ENCODE measurements around the gene ACBD3.

DNA sequence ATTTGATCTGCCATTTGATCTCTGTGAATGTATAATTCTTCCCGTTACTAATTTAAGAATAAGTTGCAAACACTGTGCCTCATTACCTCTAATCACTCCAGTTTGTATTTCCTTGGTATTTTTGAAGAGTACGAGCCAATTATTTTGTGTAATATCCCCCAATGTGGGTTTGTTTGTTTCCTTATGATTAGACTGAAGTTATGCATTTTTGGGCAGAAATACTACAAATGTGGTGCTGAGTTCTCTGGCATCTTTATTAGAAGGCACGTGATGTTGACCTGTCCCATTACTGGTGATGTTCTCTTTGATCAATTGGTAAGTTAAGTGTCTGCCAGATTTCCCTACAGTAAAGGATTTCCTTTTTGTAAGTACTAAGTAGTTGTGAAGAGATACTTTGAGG is 47.3 kb upstream of the ACBD3 start:
- TF ChIP-seq, protein P1, sequence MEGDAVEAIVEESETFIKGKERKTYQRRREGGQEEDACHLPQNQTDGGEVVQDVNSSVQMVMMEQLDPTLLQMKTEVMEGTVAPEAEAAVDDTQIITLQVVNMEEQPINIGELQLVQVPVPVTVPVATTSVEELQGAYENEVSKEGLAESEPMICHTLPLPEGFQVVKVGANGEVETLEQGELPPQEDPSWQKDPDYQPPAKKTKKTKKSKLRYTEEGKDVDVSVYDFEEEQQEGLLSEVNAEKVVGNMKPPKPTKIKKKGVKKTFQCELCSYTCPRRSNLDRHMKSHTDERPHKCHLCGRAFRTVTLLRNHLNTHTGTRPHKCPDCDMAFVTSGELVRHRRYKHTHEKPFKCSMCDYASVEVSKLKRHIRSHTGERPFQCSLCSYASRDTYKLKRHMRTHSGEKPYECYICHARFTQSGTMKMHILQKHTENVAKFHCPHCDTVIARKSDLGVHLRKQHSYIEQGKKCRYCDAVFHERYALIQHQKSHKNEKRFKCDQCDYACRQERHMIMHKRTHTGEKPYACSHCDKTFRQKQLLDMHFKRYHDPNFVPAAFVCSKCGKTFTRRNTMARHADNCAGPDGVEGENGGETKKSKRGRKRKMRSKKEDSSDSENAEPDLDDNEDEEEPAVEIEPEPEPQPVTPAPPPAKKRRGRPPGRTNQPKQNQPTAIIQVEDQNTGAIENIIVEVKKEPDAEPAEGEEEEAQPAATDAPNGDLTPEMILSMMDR (IDR thresholded peaks at IDR 0.05; ENCODE audit: insufficient read depth, low read length), result no peak
- TF ChIP-seq POLR2AphosphoS5 (IDR thresholded peaks at IDR 0.05; ENCODE audit: low read depth), result no peak
- no peak for TF ChIP-seq GABPA (IDR thresholded peaks at IDR 0.05; ENCODE audit: low read depth)
- TF ChIP-seq, protein P2, sequence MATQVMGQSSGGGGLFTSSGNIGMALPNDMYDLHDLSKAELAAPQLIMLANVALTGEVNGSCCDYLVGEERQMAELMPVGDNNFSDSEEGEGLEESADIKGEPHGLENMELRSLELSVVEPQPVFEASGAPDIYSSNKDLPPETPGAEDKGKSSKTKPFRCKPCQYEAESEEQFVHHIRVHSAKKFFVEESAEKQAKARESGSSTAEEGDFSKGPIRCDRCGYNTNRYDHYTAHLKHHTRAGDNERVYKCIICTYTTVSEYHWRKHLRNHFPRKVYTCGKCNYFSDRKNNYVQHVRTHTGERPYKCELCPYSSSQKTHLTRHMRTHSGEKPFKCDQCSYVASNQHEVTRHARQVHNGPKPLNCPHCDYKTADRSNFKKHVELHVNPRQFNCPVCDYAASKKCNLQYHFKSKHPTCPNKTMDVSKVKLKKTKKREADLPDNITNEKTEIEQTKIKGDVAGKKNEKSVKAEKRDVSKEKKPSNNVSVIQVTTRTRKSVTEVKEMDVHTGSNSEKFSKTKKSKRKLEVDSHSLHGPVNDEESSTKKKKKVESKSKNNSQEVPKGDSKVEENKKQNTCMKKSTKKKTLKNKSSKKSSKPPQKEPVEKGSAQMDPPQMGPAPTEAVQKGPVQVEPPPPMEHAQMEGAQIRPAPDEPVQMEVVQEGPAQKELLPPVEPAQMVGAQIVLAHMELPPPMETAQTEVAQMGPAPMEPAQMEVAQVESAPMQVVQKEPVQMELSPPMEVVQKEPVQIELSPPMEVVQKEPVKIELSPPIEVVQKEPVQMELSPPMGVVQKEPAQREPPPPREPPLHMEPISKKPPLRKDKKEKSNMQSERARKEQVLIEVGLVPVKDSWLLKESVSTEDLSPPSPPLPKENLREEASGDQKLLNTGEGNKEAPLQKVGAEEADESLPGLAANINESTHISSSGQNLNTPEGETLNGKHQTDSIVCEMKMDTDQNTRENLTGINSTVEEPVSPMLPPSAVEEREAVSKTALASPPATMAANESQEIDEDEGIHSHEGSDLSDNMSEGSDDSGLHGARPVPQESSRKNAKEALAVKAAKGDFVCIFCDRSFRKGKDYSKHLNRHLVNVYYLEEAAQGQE (IDR thresholded peaks at IDR 0.05; ENCODE audit: insufficient replicate concordance, low read depth), result no peak
